Naive thymus-derived CD8-positive, alpha-beta T cell (primary cell): ENCODE measurements around the gene DEFB112. TPM values are rescaled to one million over a fixed set of nuclear protein-coding genes. Genes with fewer than 3 reads are reported as not detected.

Experiments used
- ATAC-seq, 2 donors: fragments of 150-1000 bp; cut with Tn5 transposase in 1 of 2; sonication (Bioruptor Pico), chemical (Tn5 transposase) in 1 of 2; 1 replicate in 1 of 2; 2 replicates in 1 of 2; pipeline ENCODE4 v1.10.0; 2021; ENCODE audit warnings: mild to moderate bottlenecking in 2 of 2, moderate library complexity in 2 of 2
- POLR2A ChIA-PET: fragments of 350-600 bp; sonication (Branson Sonifier 250); formaldehyde crosslinking; loops from one replicate; lab custom pipeline; 2021; ENCODE audit warnings: antibody characterized with exemption; lab: Charles Lee
- DNase-seq, 10 donors: peaks; one replicate each; pipeline versions ENCODE4 v3.0.0 to v3.0.0-alpha.2; 2020 to 2022
- H3K27ac Mint-ChIP-seq, 10 donors: one replicate each; pipeline ENCODE4 v1.8.0; 2020 to 2022; ENCODE audit warnings: mild to moderate bottlenecking in 10 of 10, mixed read lengths in 10 of 10, moderate library complexity in 4 of 10, inconsistent platforms in 1 of 10
- H3K27me3 Mint-ChIP-seq, 5 donors: one replicate each; pipeline ENCODE4 v1.8.0; 2021 to 2022; ENCODE audit warnings: mixed read lengths in 5 of 5
- H3K36me3 Mint-ChIP-seq, 3 donors: one replicate each; pipeline ENCODE4 v1.8.0; 2020 to 2022; ENCODE audit warnings: mixed read lengths in 3 of 3, mild to moderate bottlenecking in 2 of 3, inconsistent platforms in 1 of 3
- H3K4me1 Mint-ChIP-seq, 4 donors: one replicate each; pipeline ENCODE4 v1.8.0; 2021 to 2022; ENCODE audit warnings: mixed read lengths in 4 of 4
- H3K4me3 Mint-ChIP-seq, 10 donors: one replicate each; pipeline ENCODE4 v1.8.0; 2020 to 2022; ENCODE audit warnings: mild to moderate bottlenecking in 10 of 10, mixed read lengths in 10 of 10, moderate library complexity in 6 of 10, inconsistent platforms in 1 of 10
- H3K9me3 Mint-ChIP-seq, 9 donors: one replicate each; pipeline ENCODE4 v1.8.0; 2020 to 2022; ENCODE audit warnings: mixed read lengths in 9 of 9, mild to moderate bottlenecking in 3 of 9, inconsistent platforms in 1 of 9, moderate library complexity in 1 of 9
- polyA plus RNA-seq, 3 donors: library from polyadenylated mRNA; unstranded; fragments of 300-500 nt; fragmentation: Illumina TruSeq; gene quantifications; one replicate each; pipeline ENCODE4 v1.2.3, GENCODE V29; 2021
- total RNA-seq, 8 experiments: library from RNA in 2 of 8; stranded (reverse) in 2 of 8; gene quantifications; one replicate each; pipeline ENCODE4 v1.2.3 and lab custom pipeline; 2021 to 2026

The DEFB112 gene
- total and polyA plus RNA-seq, 5 experiments from 2014 or later = not detected

- DNase-seq (no peak), ATAC-seq (no peak)
- H3K27ac Mint-ChIP-seq = no peak overlapping the region
- H3K36me3 Mint-ChIP-seq = no peaks in the 10 kb centered on the region
- no peak overlapping the region for H3K4me3 Mint-ChIP-seq
- POLR2A ChIA-PET = no interaction called here
- no peaks in the 10 kb centered on the region for H3K4me1 Mint-ChIP-seq
- peaks cover 0 to 47% (median 3%) of the 10 kb centered on the region in 9 donors for H3K9me3 Mint-ChIP-seq
- peaks cover 0 to 2% (median 0%) of the 10 kb centered on the region in 5 donors for H3K27me3 Mint-ChIP-seq
These were observed 12.3 kb upstream of the DEFB112 start for GRCh38 chr6:50062051-50062450.

- DNase-seq = no peak
- H3K27me3 Mint-ChIP-seq = peaks cover 0 to 2% (median 0%) of the 10 kb centered on the region in 5 donors
- POLR2A ChIA-PET = no interaction called here
- no peak for ATAC-seq
- no peaks in the 10 kb centered on the region for H3K4me1 Mint-ChIP-seq
- no peak overlapping the region for H3K27ac Mint-ChIP-seq
- H3K36me3 Mint-ChIP-seq = no peaks in the 10 kb centered on the region
- H3K4me3 Mint-ChIP-seq = no peak overlapping the region
- H3K9me3 Mint-ChIP-seq = peaks cover 0 to 14% (median 2%) of the 10 kb centered on the region in 9 donors
These were observed 6.5 kb upstream of the DEFB112 start for GRCh38 chr6:50056242-50056641.

- Mint-ChIP-seq H3K36me3 (no peaks in the 10 kb centered on the region), H3K27ac (no peak overlapping the region), H3K4me3 (no peak overlapping the region), H3K4me1 (no peaks in the 10 kb centered on the region), H3K27me3 (no peaks in the 10 kb centered on the region), H3K9me3 (no peaks in the 10 kb centered on the region)
- ATAC-seq = no peak
- POLR2A ChIA-PET = no interaction called here
- DNase-seq = no peak
These were observed 2.7 kb downstream of the DEFB112 start for GRCh38 chr6:50047026-50047425.

GRCh38 chr6:50030777-50031562 lies 18.8 kb downstream of the DEFB112 start:
- Mint-ChIP-seq H3K4me3 (no peak overlapping the region), H3K4me1 (no peaks in the 10 kb centered on the region), H3K27me3 (no peaks in the 10 kb centered on the region), H3K27ac (no peak overlapping the region), H3K9me3 (peaks cover 0 to 35% (median 9%) of the 10 kb centered on the region in 9 donors), H3K36me3 (no peaks in the 10 kb centered on the region)
- DNase-seq = no peak
- POLR2A ChIA-PET = no interaction called here
- no peak for ATAC-seq

- H3K27me3 Mint-ChIP-seq = no peaks in the 10 kb centered on the region
- ATAC-seq (no peak), DNase-seq (no peak)
- no peaks in the 10 kb centered on the region for H3K36me3 Mint-ChIP-seq
- H3K4me3 Mint-ChIP-seq = no peak overlapping the region
- H3K4me1 Mint-ChIP-seq = no peaks in the 10 kb centered on the region
- POLR2A ChIA-PET = no interaction called here
- H3K9me3 Mint-ChIP-seq = peaks cover 0 to 41% (median 8%) of the 10 kb centered on the region in 9 donors
- H3K27ac Mint-ChIP-seq = no peak overlapping the region
These were observed 19.4 kb downstream of the DEFB112 start for GRCh38 chr6:50030350-50030749.

- H3K27me3 Mint-ChIP-seq = no peaks in the 10 kb centered on the region
- peaks cover 3 to 18% (median 7%) of the 10 kb centered on the region in 9 donors for H3K9me3 Mint-ChIP-seq
- DNase-seq = no peak
- no peak overlapping the region for H3K27ac Mint-ChIP-seq
- no peaks in the 10 kb centered on the region for H3K4me1 Mint-ChIP-seq
- H3K36me3 Mint-ChIP-seq = no peaks in the 10 kb centered on the region
- no peak for ATAC-seq
- POLR2A ChIA-PET = no interaction called here
- H3K4me3 Mint-ChIP-seq = no peak overlapping the region
These were observed 24.5 kb downstream of the DEFB112 start for GRCh38 chr6:50025258-50025657.

GRCh38 chr6:50021894-50022293 lies 27.8 kb downstream of the DEFB112 start, which contains the start of gene DEFB110:
Gene DEFB110 (minus strand): TSS chr6:50021994. CDS start chr6:50021935, 59 bp downstream.
- Mint-ChIP-seq H3K36me3 (no peaks in the 10 kb centered on the region), H3K27ac (no peak within 1 kb of the TSS)
- POLR2A ChIA-PET = no interaction called here

GRCh38 chr6:50007819-50008218 lies 41.9 kb downstream of the DEFB112 start:
- Mint-ChIP-seq H3K9me3 (peaks cover 0 to 10% (median 0%) of the 10 kb centered on the region in 9 donors), H3K4me3 (no peak overlapping the region), H3K36me3 (no peaks in the 10 kb centered on the region), H3K4me1 (no peaks in the 10 kb centered on the region), H3K27me3 (no peaks in the 10 kb centered on the region), H3K27ac (no peak overlapping the region)
- ATAC-seq (no peak), DNase-seq (no peak)
- POLR2A ChIA-PET = no interaction called here

More at GRCh38 chr6:50021894-50022293, 27.8 kb downstream of the DEFB112 start, which contains the start of gene DEFB110:
- no peak for DNase-seq
- H3K27me3 Mint-ChIP-seq = no peaks in the 10 kb centered on the region
- H3K4me3 Mint-ChIP-seq = no peak within 1 kb of the TSS
- ATAC-seq = no peak
- H3K9me3 Mint-ChIP-seq = peaks cover 0 to 16% (median 4%) of the 10 kb centered on the region in 9 donors
- no peaks in the 10 kb centered on the region for H3K4me1 Mint-ChIP-seq

- Mint-ChIP-seq H3K4me1 (no peaks in the 10 kb centered on the region), H3K27me3 (no peaks in the 10 kb centered on the region), H3K4me3 (no peak overlapping the region), H3K36me3 (no peaks in the 10 kb centered on the region), H3K27ac (no peak overlapping the region), H3K9me3 (peaks cover 0 to 11% (median 0%) of the 10 kb centered on the region in 9 donors)
- no peak for ATAC-seq
- POLR2A ChIA-PET = no interaction called here
- no peak for DNase-seq
These were observed 46.6 kb downstream of the DEFB112 start for GRCh38 chr6:50003139-50003538.

GRCh38 chr6:49995278-49995677 lies 54.5 kb downstream of the DEFB112 start:
- POLR2A ChIA-PET = no interaction called here
- Mint-ChIP-seq H3K9me3 (peaks cover 0 to 18% (median 0%) of the 10 kb centered on the region in 9 donors), H3K36me3 (no peaks in the 10 kb centered on the region), H3K27me3 (no peaks in the 10 kb centered on the region), H3K4me3 (no peak overlapping the region), H3K4me1 (no peaks in the 10 kb centered on the region), H3K27ac (no peak overlapping the region)
- DNase-seq (no peak), ATAC-seq (no peak)

Other genes starting within 250 kb of the DEFB112 start
- not detected for gene CRISP1, start 183.4 kb downstream of the DEFB112 start, total RNA-seq
- not detected for gene CRISP1, start 183.4 kb downstream of the DEFB112 start, polyA plus RNA-seq
- not detected for gene DEFB114, start 85.8 kb downstream of the DEFB112 start, total RNA-seq
- not detected for gene DEFB114, start 85.8 kb downstream of the DEFB112 start, polyA plus RNA-seq
- gene DEFB113, start 80.3 kb downstream of the DEFB112 start, total RNA-seq = not detected
- not detected for gene DEFB113, start 80.3 kb downstream of the DEFB112 start, polyA plus RNA-seq
- not detected for gene DEFB110, start 27.9 kb downstream of the DEFB112 start, total RNA-seq
- gene DEFB110, start 27.9 kb downstream of the DEFB112 start, polyA plus RNA-seq = not detected